Stimulated activated CD4-positive, alpha-beta T cell treated with anti-CD3 and anti-CD28 coated beads, Interleukin-2, amount 100 ng/mL, for 24 hours (primary cell): Measurements from ENCODE around the gene RGP1.

Experiments
- DNase-seq, 2 donors: peaks; one replicate each; pipeline ENCODE4 v3.0.0-alpha.2; 2020

The RGP1 gene

DNA sequence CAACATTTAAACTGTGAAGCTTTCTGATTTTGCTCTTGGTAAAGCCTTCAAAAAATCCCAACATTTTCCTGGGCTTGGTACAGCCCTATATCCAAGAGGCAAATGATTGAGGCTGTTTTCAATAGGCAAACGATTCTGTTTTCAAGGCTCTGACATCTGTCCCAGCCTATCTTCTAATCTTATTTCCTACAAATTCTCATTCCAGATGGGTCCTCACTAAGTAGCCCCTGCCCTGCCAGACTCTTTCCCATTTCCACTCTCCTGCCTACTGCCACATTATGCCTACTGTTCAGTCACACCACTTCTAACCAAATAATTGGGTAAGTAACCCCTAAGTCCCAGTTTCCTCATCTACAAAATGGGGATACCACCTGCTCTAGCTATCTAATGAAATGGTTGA lies 3.5 kb upstream of the RGP1 start:
- no peak for DNase-seq

DNA sequence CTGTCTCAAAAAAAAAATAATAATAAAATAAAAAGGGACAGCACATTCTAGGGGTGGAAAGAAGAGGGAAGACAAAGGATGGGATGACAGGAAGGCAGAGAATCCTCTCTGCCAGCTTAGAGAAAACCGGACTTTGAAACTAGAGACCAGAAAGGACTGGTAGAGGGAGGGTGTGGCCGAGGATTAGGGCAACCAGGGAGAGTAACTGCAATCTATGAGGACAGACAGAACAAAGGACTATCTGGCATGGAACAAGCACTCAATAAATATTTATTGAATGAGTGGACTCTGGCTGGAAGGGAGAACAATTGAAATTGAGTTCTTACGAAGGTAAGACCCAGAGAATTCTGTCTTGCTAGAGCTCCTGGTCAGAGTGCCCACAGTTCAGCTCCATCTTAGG lies 2.5 kb upstream of the RGP1 start:
- no peak for DNase-seq

DNA sequence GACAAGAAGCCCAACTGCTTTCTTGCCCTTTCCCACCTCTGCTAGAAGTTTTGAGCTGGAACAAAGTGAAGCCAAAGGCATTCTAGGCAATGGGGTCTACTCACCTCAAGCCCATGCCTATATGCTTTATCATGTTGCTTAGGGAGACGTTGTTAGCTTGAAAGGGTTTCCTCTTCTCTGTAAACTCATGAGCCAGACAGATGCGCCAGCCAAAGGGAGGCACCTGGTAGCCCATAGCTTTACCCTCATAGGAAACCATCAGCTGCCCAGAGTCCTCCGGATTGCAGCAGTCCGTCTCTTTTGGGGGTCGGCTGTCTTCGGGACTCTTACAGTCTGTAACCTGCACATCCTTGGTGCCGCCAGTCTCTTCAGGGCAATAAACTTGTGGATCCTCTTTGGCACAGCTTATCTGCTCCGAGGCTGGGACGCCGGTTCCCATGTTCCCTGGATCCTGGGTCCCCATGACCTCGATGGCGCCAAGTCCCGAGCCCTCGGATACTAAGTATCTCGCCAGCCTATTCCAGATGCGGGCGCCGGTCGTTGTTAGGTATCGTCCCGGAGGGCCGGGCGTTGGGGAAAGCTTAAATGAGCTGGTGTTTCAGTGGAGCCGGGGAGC lies 737 bp upstream of the RGP1 start:
- no peak for DNase-seq

DNA sequence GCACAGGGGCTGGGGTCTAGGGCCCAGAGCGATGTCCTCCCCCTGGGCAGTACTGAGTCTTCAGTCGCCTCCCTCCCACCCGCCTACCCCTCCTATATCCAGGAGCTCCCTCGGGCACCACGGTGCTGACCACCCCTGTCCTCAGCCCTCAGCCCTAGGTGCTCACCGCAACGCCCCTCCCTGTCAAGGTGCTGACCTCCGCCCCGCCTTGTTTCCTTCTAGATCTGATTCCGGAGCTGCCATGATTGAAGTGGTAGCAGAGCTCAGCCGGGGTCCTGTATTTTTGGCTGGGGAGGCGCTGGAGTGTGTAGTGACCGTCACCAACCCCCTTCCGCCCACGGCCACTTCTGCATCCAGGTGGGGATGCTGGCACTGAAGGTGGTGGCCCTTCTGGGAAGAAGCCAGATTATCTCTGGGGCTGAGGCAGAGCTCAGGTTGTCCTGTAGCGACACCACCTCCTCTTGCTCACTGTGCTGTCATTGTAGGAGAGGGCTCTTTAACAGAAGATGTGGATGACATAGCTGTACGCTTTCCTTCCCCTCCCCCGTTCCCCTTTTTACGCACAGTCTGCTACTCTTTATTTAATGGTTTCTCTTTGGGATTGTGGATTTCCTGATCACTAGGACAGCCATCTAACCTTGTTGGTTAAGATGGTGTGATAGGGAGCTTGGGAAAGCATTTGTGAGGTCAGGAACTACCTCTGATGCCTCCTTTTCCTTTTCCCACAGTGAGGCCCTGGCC lies 598 bp downstream of the RGP1 start:
- peak; percentile 48 to 55 for DNase-seq

DNA sequence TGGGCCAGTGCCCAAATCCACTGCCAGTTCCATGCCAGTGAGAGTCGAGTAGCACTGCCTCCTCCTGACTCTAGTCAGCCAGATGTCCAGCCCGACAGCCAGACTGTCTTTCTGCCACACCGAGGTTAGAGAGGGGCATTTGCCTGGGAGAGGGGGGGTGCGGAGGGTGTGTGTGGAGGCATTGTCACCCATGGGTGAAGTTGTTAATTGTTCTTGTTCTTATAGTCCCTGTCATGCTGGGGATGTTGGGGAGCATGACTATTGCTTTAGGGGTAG lies 1.1 kb downstream of the RGP1 start:
- DNase-seq = no peak

DNA sequence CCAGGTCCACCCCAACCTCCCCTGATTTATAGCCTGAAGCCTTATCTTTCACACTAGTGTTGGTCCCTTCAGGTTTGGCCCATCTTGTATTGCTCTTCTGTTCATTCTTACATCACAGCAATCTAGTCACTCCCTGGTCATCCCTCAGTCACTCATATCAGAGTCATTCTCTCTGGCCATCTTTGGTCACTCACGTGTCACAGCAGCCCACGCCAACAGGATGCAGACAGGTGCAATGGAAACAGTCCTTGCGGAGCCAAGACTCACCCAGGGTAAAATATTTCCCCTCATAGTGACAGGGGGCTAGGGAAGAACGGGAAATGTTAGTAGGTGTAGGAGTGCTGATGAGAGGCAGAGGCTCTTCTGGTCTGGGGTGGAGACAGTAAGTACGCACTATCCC lies 4.4 kb downstream of the RGP1 start:
- no peak for DNase-seq

DNA sequence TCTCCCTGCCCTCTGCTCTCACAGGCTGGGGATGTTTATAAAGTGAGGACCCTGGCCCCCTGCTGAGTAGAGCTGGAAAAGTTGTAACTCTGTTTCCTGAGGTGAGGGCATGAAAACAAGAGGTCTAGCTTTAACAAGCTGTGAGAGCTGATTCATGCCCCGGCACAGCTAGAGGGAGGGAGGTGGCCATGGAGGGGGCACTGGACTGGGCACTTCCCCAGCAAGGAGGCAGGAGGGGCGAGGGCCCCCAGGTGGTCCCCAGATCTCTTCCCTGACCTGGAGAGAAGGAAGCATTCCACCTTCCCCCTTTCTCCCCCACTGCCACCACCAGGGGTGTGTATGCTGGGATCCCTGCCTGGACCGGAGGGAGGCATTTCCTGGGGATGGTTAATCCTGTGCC lies 5.2 kb downstream of the RGP1 start, which contains the start of gene MSMP:
TSS of gene MSMP (minus strand) at position 13 of the 400 bp plus-strand sequence. CDS start 147 bp downstream, outside the sequence.
- no peak for DNase-seq

DNA sequence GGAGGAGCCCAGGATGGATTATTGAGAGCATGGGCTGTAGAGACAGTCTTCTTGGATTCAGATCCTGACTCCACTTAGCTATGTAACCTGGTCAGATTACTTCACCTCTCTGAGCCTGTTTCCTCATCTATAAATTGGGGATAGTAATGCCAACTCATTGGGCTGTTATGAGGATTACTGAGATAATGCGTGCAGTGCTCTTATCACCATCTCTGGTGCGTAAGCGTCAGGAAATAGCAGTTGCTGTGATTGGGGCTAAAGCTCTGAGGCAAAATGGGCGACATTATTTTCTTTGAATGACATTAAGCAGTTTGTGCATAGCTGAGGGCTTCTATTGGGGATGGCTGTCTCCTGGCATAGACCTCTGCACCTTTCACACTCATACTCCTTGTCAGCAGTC lies 6.0 kb downstream of the RGP1 start:
- DNase-seq = no peak

DNA sequence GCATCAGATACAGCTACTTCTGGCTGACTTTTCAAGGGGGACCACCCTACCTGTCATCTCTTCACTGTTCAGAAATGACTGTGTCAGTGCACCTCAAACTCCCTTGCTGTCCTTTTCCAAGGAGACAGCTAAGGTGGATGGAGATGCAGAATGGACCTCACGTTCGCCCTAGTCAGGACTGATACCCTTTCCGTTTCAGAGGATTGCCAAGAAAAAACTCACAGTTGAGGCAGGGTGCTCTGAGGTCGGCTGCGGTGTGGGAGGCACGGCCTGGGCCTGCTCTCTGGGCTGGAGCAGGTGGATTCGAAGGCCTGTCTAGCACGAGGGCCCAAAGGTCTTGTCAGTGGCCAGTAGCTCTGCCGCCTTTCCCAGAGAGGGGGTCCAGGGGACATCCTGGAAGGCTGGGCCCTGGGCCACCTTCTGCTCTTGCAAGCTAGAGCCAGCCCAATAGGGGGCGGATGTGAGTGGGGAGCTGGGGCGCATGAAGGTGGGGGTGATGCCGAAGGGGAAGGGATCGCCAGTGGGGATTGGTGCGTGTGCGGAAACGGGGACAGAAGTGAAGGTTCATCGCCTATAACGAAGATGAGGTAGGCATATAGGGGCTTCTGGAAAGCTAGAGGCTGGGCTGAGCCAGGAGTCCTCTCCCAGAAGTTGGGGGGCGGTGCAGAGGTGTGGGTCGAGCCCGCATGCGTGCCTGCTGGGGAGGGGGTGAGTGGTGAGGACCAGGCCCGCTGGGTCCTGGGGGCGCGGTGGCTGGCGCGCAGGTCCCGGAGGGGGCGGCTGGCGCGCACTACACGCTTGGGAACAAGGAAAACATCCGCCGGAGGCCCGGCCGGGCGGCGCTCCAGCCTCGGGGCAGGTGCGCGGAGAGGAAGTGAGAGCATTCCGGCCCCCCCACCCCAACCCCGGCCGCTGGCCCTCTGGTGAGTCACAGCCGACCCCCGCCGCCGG lies 7.5 kb downstream of the RGP1 start:
- DNase-seq = peak; percentile 87 to 88

DNA sequence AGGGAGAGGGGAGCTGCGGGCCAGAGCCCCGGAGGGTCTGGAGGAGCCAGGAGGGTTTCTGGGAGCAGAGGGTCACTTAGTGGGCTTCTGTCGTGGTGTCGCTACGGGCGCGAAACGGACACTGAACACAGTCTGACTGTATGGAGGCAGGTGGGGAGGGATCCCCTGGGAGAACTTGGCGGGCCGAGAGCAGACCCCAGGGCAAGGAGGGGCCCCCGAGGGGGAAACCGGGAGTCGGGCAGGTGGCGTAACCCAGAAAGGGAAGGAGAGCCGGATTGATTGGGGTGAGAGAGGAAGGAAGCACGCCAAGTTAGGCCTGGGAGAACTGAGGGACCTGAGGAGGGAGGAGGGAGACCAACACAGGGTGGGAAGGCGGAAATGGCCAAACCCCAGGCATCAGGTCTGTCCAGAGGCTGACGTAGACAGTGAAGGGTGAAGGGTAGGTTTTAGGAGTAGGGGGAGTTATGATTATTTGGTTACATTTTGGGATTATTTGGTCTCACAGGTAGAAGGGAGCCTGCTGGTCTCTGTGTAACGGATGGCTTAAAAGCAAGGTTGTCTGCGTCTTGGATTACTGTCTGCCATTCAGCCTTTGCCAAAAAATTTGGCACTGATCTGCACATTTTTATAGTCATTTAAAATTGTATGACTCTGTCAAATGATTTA lies 8.3 kb downstream of the RGP1 start:
- peak; percentile 30 to 43 for DNase-seq

DNA sequence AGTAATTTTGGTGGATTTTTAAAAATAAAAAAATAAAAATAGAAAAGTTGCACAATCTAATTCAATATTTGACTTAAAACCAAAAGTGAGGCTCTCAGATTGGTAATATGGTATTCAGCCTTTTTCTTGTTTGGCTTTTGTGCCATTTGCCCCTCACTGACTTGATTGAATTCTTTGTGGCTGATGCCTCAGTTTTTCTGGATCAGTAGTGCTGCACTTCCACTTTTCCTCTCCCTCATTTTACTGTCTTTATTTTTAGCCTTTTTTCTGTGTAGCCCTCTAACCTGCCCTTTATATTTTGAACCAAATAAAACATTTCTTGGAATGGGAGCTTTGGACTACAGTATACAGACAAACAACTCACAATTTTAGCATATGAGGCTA lies 8.8 kb downstream of the RGP1 start:
- DNase-seq = no peak

DNA sequence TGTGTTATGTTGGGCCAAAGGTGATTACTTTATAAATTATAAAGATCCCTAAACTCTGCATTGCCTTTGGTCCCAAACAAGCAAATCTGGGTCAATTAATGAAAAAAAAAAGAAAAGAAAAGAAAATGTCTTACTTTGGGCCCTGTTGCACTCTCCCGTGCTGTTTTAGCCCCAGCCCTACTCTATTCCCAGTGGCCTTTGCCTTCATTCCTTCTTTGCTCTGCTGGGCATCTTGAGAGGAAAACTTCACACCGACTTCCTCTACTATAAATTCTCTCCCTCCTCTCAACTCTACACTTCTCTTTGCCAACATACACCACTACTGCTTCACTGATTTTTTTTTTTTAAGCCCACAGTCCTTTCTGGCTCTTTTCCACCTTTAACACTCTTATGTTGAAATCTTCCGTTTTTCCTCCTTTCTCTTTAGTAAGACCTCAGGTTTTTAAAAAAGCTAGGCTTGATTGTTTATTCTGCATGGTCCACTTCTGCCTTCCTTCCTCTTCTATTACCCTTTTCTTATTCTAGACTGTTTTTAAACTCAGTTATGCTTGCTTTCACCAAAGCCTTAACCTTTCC lies 9.5 kb downstream of the RGP1 start:
- no peak for DNase-seq

DNA sequence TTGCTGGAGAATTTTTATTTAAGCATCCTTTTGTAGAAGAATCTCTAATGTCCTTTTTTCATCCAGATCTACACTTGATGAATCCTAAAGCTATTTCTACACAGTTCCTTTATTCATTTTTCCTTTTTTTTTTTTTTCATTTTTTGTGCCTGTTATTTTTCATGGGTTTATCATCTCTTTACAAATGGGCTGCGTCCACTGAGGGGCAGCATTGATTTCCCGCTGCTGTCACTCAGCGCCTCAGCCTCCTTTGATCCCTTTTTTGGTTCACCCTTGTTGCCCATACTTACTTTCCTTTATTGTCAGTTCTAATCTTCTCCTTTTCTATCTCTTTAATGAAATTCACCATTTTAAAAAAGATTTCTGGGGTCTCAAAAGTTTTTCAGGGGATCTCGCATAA lies 10.7 kb downstream of the RGP1 start:
- DNase-seq = no peak

DNA sequence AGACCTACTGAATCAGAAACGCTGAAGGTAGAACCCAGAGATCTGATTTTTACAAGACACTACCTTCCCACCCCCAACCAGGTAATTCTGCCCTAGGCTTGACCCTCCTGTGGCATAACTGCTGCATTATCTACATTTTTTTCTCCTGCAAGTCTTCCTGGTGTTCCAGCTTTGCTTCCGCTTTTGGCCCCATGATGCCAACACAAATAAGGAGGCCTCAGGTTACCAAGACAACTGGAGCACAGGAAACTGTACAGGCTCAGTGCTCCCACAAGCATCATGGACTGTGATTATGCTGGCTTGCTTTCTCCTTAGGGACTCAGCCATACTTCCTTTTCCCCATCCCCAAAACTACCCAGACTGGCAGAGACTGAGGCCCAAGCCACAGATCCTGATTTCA lies 11.6 kb downstream of the RGP1 start:
- DNase-seq = no peak

DNA sequence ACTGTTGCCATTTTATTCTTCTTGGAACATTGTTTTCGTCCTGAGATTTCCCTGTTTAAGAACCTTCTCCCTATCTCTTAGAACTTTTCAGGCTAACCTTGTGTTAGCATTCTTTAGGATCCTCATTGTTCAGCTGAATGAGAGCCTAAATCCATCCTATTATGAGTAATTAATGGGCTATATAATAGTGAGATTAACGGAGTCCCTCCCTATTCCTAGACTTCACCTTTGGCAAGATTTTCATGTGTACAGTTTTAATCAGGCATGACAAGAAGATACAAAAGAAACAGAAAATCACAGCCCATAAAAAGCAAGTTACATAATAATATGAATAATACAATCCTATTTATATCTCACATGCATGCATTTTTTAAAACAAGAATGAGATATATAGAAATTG lies 14.1 kb downstream of the RGP1 start:
- DNase-seq = no peak

DNA sequence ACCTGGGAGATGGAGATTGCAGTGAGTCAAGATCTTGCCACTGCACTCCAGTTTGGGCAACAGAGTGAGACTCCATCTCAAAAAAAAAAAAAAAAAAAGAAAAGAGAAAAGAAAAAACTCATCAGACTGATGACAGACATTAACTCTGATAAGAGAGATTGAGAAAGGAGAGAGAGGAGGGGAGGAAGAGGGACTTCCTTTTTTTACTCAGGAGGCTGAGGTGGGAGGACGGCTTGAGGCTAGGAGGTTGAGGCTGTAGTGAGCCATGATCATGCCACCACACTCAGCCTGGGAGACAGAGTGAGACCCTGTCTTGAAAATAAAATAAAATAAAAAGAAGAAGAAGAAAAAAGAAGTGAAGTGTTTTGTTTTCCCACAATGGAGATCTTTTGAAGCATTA lies 14.7 kb downstream of the RGP1 start:
- no peak for DNase-seq

DNA sequence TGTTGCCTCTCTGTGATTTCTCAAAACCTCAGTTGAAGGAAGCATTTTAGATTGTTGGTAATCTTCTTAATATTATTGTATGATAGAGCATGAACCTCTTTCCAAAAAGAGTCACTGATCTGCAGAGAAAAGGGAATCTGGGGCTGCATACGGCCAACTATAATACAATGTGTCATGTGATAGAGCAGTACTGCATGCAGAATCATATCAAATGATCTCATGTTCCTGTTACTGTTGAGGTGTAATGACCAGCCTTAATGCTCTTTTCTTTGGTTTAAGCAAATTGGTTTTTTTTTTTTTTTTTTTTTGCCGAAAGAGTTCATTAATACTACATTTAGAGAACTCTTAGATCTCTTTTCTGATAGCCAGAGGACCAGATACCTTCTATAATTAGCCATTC lies 17.9 kb downstream of the RGP1 start:
- DNase-seq = no peak

DNA sequence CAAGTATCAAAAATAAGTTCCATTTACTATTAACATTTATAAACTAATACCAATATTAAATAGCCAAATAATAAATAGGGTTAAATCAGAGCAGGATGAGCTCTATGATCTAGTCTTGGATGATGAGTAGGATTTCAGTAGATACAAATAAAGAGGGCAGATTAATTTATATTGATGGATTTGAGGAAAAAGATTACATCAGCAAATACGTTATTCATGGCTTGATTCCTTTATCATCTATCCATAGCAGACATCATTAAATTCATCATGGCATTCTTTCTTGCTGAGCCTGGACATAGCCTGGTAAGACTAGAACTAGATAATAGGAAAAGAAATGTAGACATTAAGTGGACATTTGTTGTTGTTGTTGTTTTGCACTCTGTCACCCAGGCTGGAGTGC lies 18.4 kb downstream of the RGP1 start:
- DNase-seq = no peak

DNA sequence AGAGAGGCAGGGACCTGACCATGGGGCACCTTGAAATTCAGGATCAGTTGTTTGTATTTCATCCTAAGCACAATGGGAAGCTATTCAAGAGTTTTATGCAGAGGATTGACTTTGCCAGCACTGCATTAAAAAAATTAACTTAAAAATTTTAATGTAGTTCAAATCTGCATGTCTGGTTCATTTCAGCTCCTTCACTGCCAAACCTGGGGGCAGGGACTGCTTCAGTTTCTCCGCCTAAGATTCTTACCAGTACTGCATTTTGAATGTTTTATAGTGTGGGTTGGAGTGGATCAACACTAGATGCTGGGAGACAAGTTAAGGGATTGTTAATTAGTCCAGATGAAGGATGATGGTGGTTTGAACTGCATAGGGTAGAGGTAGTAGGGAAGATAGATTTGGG lies 20.7 kb downstream of the RGP1 start:
- no peak for DNase-seq

DNA sequence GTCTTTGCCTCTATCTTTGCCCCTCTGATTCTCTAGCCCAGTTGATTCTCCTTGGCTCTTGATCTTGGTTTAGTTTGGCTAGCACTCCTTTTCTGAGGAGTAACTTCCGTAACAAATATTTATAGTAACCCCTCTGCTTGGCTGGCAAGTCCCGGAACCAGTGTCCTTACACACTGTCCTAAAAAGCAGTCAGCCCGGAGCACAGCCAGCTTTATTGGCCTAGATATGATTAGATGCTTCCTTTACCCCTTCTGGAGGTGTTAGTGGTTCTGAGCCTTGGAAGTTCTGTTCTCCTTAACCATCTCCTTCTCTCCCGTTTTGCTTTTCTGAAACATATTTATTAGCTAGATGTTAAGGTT lies 22.0 kb downstream of the RGP1 start:
- no peak for DNase-seq

DNA sequence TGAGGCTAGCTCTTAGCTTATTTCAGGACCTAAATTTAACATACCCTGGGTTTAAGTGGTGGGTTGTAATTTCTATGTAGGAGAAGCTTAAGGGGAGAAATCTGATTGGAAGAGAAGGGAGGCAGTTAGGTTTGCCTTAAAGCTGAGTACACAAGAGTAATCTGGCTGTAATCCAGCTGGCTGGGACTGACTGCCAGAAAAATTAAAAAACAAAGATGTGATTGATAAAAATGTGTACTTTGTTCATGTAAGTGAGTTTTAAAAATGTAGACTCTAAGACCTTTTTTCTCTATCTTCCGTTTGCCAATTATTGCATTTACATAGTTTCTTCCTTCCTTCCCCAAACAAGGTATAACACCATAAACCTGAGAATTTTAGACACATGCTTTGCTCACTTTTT lies 22.4 kb downstream of the RGP1 start:
- no peak for DNase-seq

DNA sequence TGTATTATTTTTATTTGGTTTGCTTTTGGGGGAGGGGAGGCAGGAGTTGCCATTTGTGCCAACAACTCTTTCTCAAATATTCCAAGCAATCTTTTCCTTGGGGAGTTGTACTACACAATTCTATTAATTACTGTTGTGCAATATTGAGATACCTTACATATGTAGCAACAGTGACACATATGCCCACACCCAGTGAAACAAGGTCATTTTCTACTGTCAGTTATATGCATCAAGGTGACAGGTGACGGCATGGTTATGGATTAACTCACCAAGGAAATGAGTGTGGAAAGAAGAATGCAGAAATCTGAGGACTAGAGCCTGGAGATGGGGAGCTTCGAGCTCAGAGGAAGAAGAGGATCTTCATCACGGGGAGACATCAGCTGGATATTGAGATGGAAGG lies 22.9 kb downstream of the RGP1 start:
- DNase-seq = no peak
